PC-9 (cell line): ENCODE results near the gene GAB2. TPM values are rescaled to one million over a fixed set of nuclear protein-coding genes. Genes with fewer than 3 reads are reported as not detected.

Experiments used
- BruUV-seq: library from RNA; stranded (reverse); fragments of 400-500 nt; replicated peaks from 2 replicates; lab custom pipeline; 2021; lab: Mats Ljungman, UMichigan
- CTCF ChIA-PET: fragments of 300-600 bp; sonication (Branson Sonifier 250); formaldehyde crosslinking; loops from one replicate; lab custom pipeline; 2022; ENCODE audit warnings: antibody characterized with exemption; lab: Charles Lee
- POLR2A ChIA-PET: fragments of 300-600 bp; sonication (Branson Sonifier 250); formaldehyde crosslinking; loops from one replicate; lab custom pipeline; 2022; ENCODE audit warnings: antibody characterized with exemption; ENCODE audit not compliant: unreplicated experiment; lab: Charles Lee
- DNase-seq, 2 experiments: peaks; one replicate each; pipeline versions ENCODE4 v3.0.0 to v3.0.0-alpha.2; 2015 to 2022; ENCODE audit warnings: mixed read lengths in 1 of 2
- H2AFZ ChIP-seq: fragments of 200-600 bp; sonication (generic); 2 replicates; pipeline ENCODE4 v1.8.1; 2017; ENCODE audit warnings: antibody characterized with exemption
- H3F3A ChIP-seq: fragments of 200-600 bp; sonication (generic); 2 replicates; pipeline ENCODE4 v1.8.1; 2017; ENCODE audit warnings: antibody characterized with exemption, mild to moderate bottlenecking, low read depth; ENCODE audit not compliant: insufficient read depth
- H3K27ac ChIP-seq: fragments of 200-600 bp; sonication (generic); 2 replicates; pipeline ENCODE4 v1.6.1; 2016; ENCODE audit warnings: mixed run types
- H3K27me3 ChIP-seq: fragments of 200-600 bp; sonication (generic); 2 replicates; pipeline ENCODE4 v1.6.1; 2016; ENCODE audit warnings: low read depth, mixed run types; ENCODE audit not compliant: insufficient read depth
- H3K36me3 ChIP-seq: fragments of 200-600 bp; sonication (generic); 2 replicates; pipeline ENCODE4 v1.6.1; 2016; ENCODE audit warnings: low read depth, mixed run types
- H3K4me1 ChIP-seq: fragments of 200-600 bp; sonication (generic); replicated peaks from 2 replicates; pipeline ENCODE4 v1.6.1; 2016; ENCODE audit warnings: mixed run types; ENCODE audit not compliant: insufficient read depth
- H3K4me2 ChIP-seq: fragments of 200-600 bp; sonication (generic); 2 replicates; pipeline ENCODE4 v1.6.1; 2017; ENCODE audit warnings: mixed run types
- H3K4me3 ChIP-seq: fragments of 200-600 bp; sonication (generic); 2 replicates; pipeline ENCODE4 v1.6.1; 2016; ENCODE audit warnings: mixed run types
- H3K79me2 ChIP-seq: fragments of 200-600 bp; sonication (generic); 2 replicates; pipeline ENCODE4 v1.6.1; 2017; ENCODE audit warnings: low read depth, mixed run types
- H3K9me2 ChIP-seq: fragments of 200-600 bp; sonication (generic); 2 replicates; pipeline ENCODE4 v1.8.1; 2017; ENCODE audit warnings: mild to moderate bottlenecking; ENCODE audit not compliant: insufficient read depth
- H3K9me3 ChIP-seq: fragments of 200-600 bp; sonication (generic); 2 replicates; pipeline ENCODE4 v1.8.1; 2016; ENCODE audit warnings: low read depth; ENCODE audit not compliant: insufficient read depth
- H4K20me1 ChIP-seq: fragments of 200-600 bp; sonication (generic); 2 replicates; pipeline ENCODE4 v1.8.1; 2017; ENCODE audit not compliant: insufficient read depth
- CTCF ChIP-seq: fragments of 200-600 bp; sonication (generic); conservative IDR thresholded peaks from 2 replicates; pipeline ENCODE4 v1.6.1; 2017; ENCODE audit warnings: mixed run types, antibody characterized with exemption, mild to moderate bottlenecking, moderate library complexity
- EZH2 ChIP-seq: fragments of 200-600 bp; sonication (generic); IDR thresholded peaks from 2 replicates; pipeline ENCODE4 v1.8.0; 2017; ENCODE audit warnings: antibody characterized with exemption, low read depth
- intact Hi-C: fragments of 100-400 bp; cut with micrococcal nuclease; formaldehyde crosslinking; loops from one replicate; pipeline ENCODE4 v1.10.0; 2022; ENCODE audit not compliant: unreplicated experiment
- total RNA-seq: library from RNA; stranded (reverse); gene quantifications from 2 replicates; pipeline ENCODE4 v1.2.3, GENCODE V29; 2021

Gene GAB2
- total RNA-seq, 1 experiment from 2014 or later: 17.5 TPM

- no peak overlapping the region for H3K27ac ChIP-seq
- H4K20me1 ChIP-seq: no peaks in the 10 kb centered on the region
- no peak overlapping the region for H2AFZ ChIP-seq
- H3K9me3 ChIP-seq: peaks cover 21% of the 10 kb centered on the region
- POLR2A ChIA-PET: no interaction called here
- H3K4me2 ChIP-seq: no peak overlapping the region
- H3K4me1 ChIP-seq: no peaks in the 10 kb centered on the region
- BruUV-seq: no TSS peak
- no peaks in the 10 kb centered on the region for H3K36me3 ChIP-seq
- H3K9me2 ChIP-seq: no peaks in the 10 kb centered on the region
- no peak overlapping the region for H3K4me3 ChIP-seq
- DNase-seq: no peak
- CTCF ChIA-PET: no interaction called here
- no peaks in the 10 kb centered on the region for H3K27me3 ChIP-seq
- TF ChIP-seq CTCF (no peak), EZH2 (no peak)
- no peaks in the 10 kb centered on the region for H3K79me2 ChIP-seq
- intact Hi-C loops: no loop called here
- no peaks in the 10 kb centered on the region; the same call in 1 of the 2 replicates for H3F3A ChIP-seq
These were observed 33.4 kb downstream of the GAB2 start for GRCh38 chr11:78384231-78384630.

- Histone ChIP-seq H3F3A (no peaks in the 10 kb centered on the region; the same call in 1 of the 2 replicates), H3K4me1 (no peaks in the 10 kb centered on the region), H3K79me2 (no peaks in the 10 kb centered on the region), H2AFZ (no peak overlapping the region), H3K27ac (no peak overlapping the region), H3K4me3 (no peak overlapping the region), H3K9me3 (peaks cover 26% of the 10 kb centered on the region), H3K4me2 (no peak overlapping the region), H3K9me2 (no peaks in the 10 kb centered on the region), H3K36me3 (no peaks in the 10 kb centered on the region), H4K20me1 (no peaks in the 10 kb centered on the region), H3K27me3 (no peaks in the 10 kb centered on the region)
- no peak for TF ChIP-seq EZH2
- no peak for TF ChIP-seq CTCF
- no peak for DNase-seq
- CTCF ChIA-PET: no interaction called here
- no TSS peak for BruUV-seq
- intact Hi-C loops: no loop called here
- POLR2A ChIA-PET: no interaction called here
These were observed 35.8 kb downstream of the GAB2 start for GRCh38 chr11:78381865-78382264.

- no peak for DNase-seq
- H3K9me3 ChIP-seq: peaks cover 21% of the 10 kb centered on the region
- CTCF ChIA-PET: no interaction called here
- no peaks in the 10 kb centered on the region; the same call in 1 of the 2 replicates for H3F3A ChIP-seq
- no peak overlapping the region for H3K27ac ChIP-seq
- H3K79me2 ChIP-seq: no peaks in the 10 kb centered on the region
- TF ChIP-seq CTCF (no peak), EZH2 (no peak)
- no TSS peak for BruUV-seq
- no peak overlapping the region for H3K4me2 ChIP-seq
- no peaks in the 10 kb centered on the region for H4K20me1 ChIP-seq
- H3K4me1 ChIP-seq: no peaks in the 10 kb centered on the region
- no peaks in the 10 kb centered on the region for H3K36me3 ChIP-seq
- H3K4me3 ChIP-seq: no peak overlapping the region
- H3K9me2 ChIP-seq: no peaks in the 10 kb centered on the region
- H3K27me3 ChIP-seq: no peaks in the 10 kb centered on the region
- POLR2A ChIA-PET: no interaction called here
- intact Hi-C loops: no loop called here
- no peak overlapping the region for H2AFZ ChIP-seq
These were observed 37.0 kb downstream of the GAB2 start for GRCh38 chr11:78380615-78381051.
